Large intestine (tissue), 3 donors: ENCODE measurements around the gene CAMSAP2. TPM values are rescaled to one million over a fixed set of nuclear protein-coding genes. Genes with fewer than 3 reads are reported as not detected.

Source experiments
- DNase-seq, 2 donors: peaks; one replicate each; pipeline versions ENCODE4 v3.0.0 to v3.0.0-alpha.2; 2013
- H3K27ac ChIP-seq: one replicate; pipeline ENCODE4 v1.5.1; 2013; ENCODE audit warnings: low read length
- H3K27me3 ChIP-seq: 2 replicates; pipeline ENCODE4 v1.6.1; 2013; ENCODE audit warnings: low read length; ENCODE audit not compliant: control insufficient read depth, insufficient read depth
- H3K36me3 ChIP-seq: 2 replicates; pipeline ENCODE4 v1.6.1; 2013; ENCODE audit warnings: low read length; ENCODE audit not compliant: control insufficient read depth, insufficient read depth
- H3K4me1 ChIP-seq: one replicate; pipeline ENCODE4 v1.6.1; 2013; ENCODE audit warnings: low read length; ENCODE audit not compliant: control insufficient read depth, insufficient read depth
- H3K4me3 ChIP-seq: one replicate; pipeline ENCODE4 v1.5.1; 2013; ENCODE audit warnings: low read length
- H3K9me3 ChIP-seq: one replicate; pipeline ENCODE4 v1.6.1; 2013; ENCODE audit warnings: mild to moderate bottlenecking, low read depth, low read length, moderate library complexity; ENCODE audit not compliant: control insufficient read depth
- WGBS: methylation state at CpG from one replicate; pipeline ENCODE4 v1.1.5; 2013; ENCODE audit warnings: low lambda C conversion rate; ENCODE audit not compliant: insufficient coverage; 5-methylcytosine and 5-hydroxymethylcytosine counted together
- polyA plus RNA-seq: library from polyadenylated mRNA; unstranded; fragments of 120-200 nt; gene quantifications from one replicate; pipeline ENCODE4 v1.2.1, GENCODE V29; 2013

The CAMSAP2 gene
- polyA plus RNA-seq, 1 donor: 17.9 TPM

GRCh38 chr1:200762089-200762488, 23.4 kb downstream of the CAMSAP2 start:
- Histone ChIP-seq H3K27me3 (no peaks in the 10 kb centered on the region), H3K27ac (no peak overlapping the region), H3K4me1 (no peaks in the 10 kb centered on the region), H3K9me3 (no peaks in the 10 kb centered on the region), H3K4me3 (no peak overlapping the region), H3K36me3 (peaks cover 10% of the 10 kb centered on the region)
- DNase-seq: no peak

GRCh38 chr1:200767321-200767720, 28.6 kb downstream of the CAMSAP2 start:
- peaks cover 27% of the 10 kb centered on the region for H3K36me3 ChIP-seq
- no peak for DNase-seq
- H3K27ac ChIP-seq: no peak overlapping the region
- no peaks in the 10 kb centered on the region for H3K27me3 ChIP-seq
- no peaks in the 10 kb centered on the region for H3K9me3 ChIP-seq
- H3K4me1 ChIP-seq: no peaks in the 10 kb centered on the region
- H3K4me3 ChIP-seq: no peak overlapping the region

GRCh38 chr1:200771625-200772555, 33.2 kb downstream of the CAMSAP2 start:
- Histone ChIP-seq H3K27ac (no peak overlapping the region), H3K4me1 (no peaks in the 10 kb centered on the region), H3K9me3 (no peaks in the 10 kb centered on the region), H3K36me3 (peaks cover 18% of the 10 kb centered on the region), H3K27me3 (no peaks in the 10 kb centered on the region), H3K4me3 (no peak overlapping the region)
- DNase-seq: no peak
- no CpG with 5 or more reads among the region's 5 CpGs for WGBS

- H3K27ac ChIP-seq: peak overlapping the region; percentile 22
- WGBS: 17% methylated on average over 1 of the region's 2 CpGs
- DNase-seq: peak in 1 of 2 donors; percentile 45
These were observed 35.6 kb downstream of the CAMSAP2 start for GRCh38 chr1:200774311-200774710.

GRCh38 chr1:200774735-200775444, 36.2 kb downstream of the CAMSAP2 start:
- peak overlapping the region; percentile 22 for H3K27ac ChIP-seq
- WGBS: 100% methylated on average over 1 of the region's 2 CpGs

More at GRCh38 chr1:200774311-200774710, 35.6 kb downstream of the CAMSAP2 start:
- Histone ChIP-seq H3K4me1 (no peaks in the 10 kb centered on the region), H3K4me3 (no peak overlapping the region), H3K9me3 (no peaks in the 10 kb centered on the region), H3K27me3 (no peaks in the 10 kb centered on the region), H3K36me3 (peaks cover 7% of the 10 kb centered on the region)

GRCh38 chr1:200775850-200776249, 37.2 kb downstream of the CAMSAP2 start:
- H3K27me3 ChIP-seq: no peaks in the 10 kb centered on the region
- no peak overlapping the region for H3K27ac ChIP-seq
- no peak overlapping the region for H3K4me3 ChIP-seq
- no peaks in the 10 kb centered on the region for H3K36me3 ChIP-seq
- H3K9me3 ChIP-seq: no peaks in the 10 kb centered on the region
- DNase-seq: no peak
- no peaks in the 10 kb centered on the region for H3K4me1 ChIP-seq

More at GRCh38 chr1:200774735-200775444, 36.2 kb downstream of the CAMSAP2 start:
- no peak overlapping the region for H3K4me3 ChIP-seq
- no peaks in the 10 kb centered on the region for H3K4me1 ChIP-seq
- H3K36me3 ChIP-seq: peaks cover 1% of the 10 kb centered on the region
- H3K27me3 ChIP-seq: no peaks in the 10 kb centered on the region
- no peaks in the 10 kb centered on the region for H3K9me3 ChIP-seq
- DNase-seq: no peak

- H3K27me3 ChIP-seq: no peaks in the 10 kb centered on the region
- no peak overlapping the region for H3K27ac ChIP-seq
- H3K9me3 ChIP-seq: no peaks in the 10 kb centered on the region
- DNase-seq: peak in 1 of 2 donors; percentile 43
- no peaks in the 10 kb centered on the region for H3K36me3 ChIP-seq
- H3K4me1 ChIP-seq: no peaks in the 10 kb centered on the region
- H3K4me3 ChIP-seq: no peak overlapping the region
These were observed 38.3 kb downstream of the CAMSAP2 start for GRCh38 chr1:200776949-200777348.

GRCh38 chr1:200778766-200779165, 40.1 kb downstream of the CAMSAP2 start:
- Histone ChIP-seq H3K27ac (no peak overlapping the region), H3K4me1 (no peaks in the 10 kb centered on the region), H3K9me3 (no peaks in the 10 kb centered on the region), H3K36me3 (peaks cover 7% of the 10 kb centered on the region), H3K4me3 (no peak overlapping the region), H3K27me3 (no peaks in the 10 kb centered on the region)
- 100% methylated on average over 2 of the region's 4 CpGs for WGBS
- no peak for DNase-seq

- Histone ChIP-seq H3K36me3 (peaks cover 7% of the 10 kb centered on the region), H3K27ac (no peak overlapping the region), H3K4me1 (no peaks in the 10 kb centered on the region), H3K9me3 (no peaks in the 10 kb centered on the region), H3K4me3 (no peak overlapping the region), H3K27me3 (no peaks in the 10 kb centered on the region)
- DNase-seq: no peak
- WGBS: no CpG with 5 or more reads among the region's 2 CpGs
These were observed 40.6 kb downstream of the CAMSAP2 start for GRCh38 chr1:200779326-200779725.

- DNase-seq: no peak
- no peaks in the 10 kb centered on the region for H3K4me1 ChIP-seq
- H3K27me3 ChIP-seq: no peaks in the 10 kb centered on the region
- H3K27ac ChIP-seq: no peak overlapping the region
- no peaks in the 10 kb centered on the region for H3K9me3 ChIP-seq
- no peak overlapping the region for H3K4me3 ChIP-seq
- peaks cover 7% of the 10 kb centered on the region for H3K36me3 ChIP-seq
- 40% methylated on average over 1 of the region's 5 CpGs for WGBS
These were observed 42.1 kb downstream of the CAMSAP2 start for GRCh38 chr1:200780545-200781369.
